NT2/D1 (cell line): ENCODE results near the gene RAI2.

ENCODE experiments used
- DNase-seq: peaks from one replicate; pipeline ENCODE4 v3.0.0-alpha.2; 2011; ENCODE audit warnings: low read depth, low spot score
- H3K27me3 ChIP-seq: 2 replicates; pipeline ENCODE4 v1.6.0; 2011; ENCODE audit warnings: mild to moderate bottlenecking; ENCODE audit not compliant: insufficient read length, insufficient read depth
- H3K36me3 ChIP-seq: 2 replicates; pipeline ENCODE4 v1.6.1; 2011; ENCODE audit warnings: mild to moderate bottlenecking, low read length, mixed read lengths; ENCODE audit not compliant: insufficient read depth, insufficient read length
- H3K4me1 ChIP-seq: 2 replicates; pipeline ENCODE4 v1.5.1; 2011; ENCODE audit not compliant: insufficient read depth, insufficient read length
- H3K4me3 ChIP-seq: 2 replicates; pipeline ENCODE4 v1.5.1; 2011; ENCODE audit warnings: low read depth; ENCODE audit not compliant: insufficient read length
- H3K9ac ChIP-seq: 2 replicates; pipeline ENCODE4 v1.6.0; 2011; ENCODE audit warnings: low read depth; ENCODE audit not compliant: insufficient read length
- H3K9me3 ChIP-seq: 2 replicates; pipeline ENCODE4 v1.5.1; 2011; ENCODE audit warnings: mild to moderate bottlenecking, low read length; ENCODE audit not compliant: insufficient read depth
- SUZ12 ChIP-seq: IDR thresholded peaks from 2 replicates; pipeline ENCODE4 v1.6.1; 2011; ENCODE audit not compliant: insufficient read length, insufficient read depth; ENCODE audit errors: extremely low read depth
- YY1 ChIP-seq: IDR thresholded peaks from 2 replicates; pipeline ENCODE4 v1.6.1; 2011; ENCODE audit not compliant: insufficient read length, insufficient read depth
- ZNF274 ChIP-seq: IDR thresholded peaks from 2 replicates; pipeline ENCODE4 v1.6.1; 2011; ENCODE audit warnings: mild to moderate bottlenecking, low read depth, low read length

RAI2 gene

DNA sequence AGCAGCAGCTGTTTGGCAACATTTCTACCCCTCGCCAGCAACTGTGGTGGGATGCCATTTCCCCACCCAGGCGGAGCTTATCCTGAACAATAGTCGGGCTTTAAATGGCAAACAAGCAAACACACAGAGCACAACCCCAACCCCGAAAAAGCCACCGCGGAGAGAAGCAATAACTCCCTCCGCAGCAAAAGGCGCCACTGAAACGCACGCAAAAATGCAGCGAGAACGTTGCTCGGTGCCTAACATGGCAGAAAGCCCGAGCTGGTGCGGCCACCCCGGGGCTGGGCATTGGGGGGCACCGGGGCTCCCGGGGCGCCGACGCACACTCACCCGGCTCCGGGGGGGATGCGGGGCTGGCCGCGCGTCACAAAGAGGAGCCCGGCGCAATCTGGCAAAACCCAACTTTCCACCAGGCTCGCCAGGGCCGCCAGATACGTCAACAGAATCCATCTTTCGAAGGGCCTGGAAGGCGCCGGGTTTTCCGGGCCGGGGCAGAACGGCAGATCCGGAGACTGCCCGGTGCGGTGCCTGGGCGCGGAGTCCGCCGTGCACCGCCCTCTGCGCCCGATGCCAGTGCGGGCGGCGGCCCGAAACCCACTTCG lies 818 bp downstream of the RAI2 start:
- H3K4me1 ChIP-seq = no peaks in the 10 kb centered on the region
- no peak for DNase-seq
- H3K9ac ChIP-seq = peak overlapping the region; percentile 61
- H3K27me3 ChIP-seq = peaks cover 80% of the 10 kb centered on the region
- H3K9me3 ChIP-seq = no peaks in the 10 kb centered on the region
- no peak for TF ChIP-seq SUZ12
- TF ChIP-seq YY1 = no peak
- TF ChIP-seq ZNF274 = no peak
- H3K36me3 ChIP-seq = no peaks in the 10 kb centered on the region
- peak overlapping the region; percentile 56 for H3K4me3 ChIP-seq

DNA sequence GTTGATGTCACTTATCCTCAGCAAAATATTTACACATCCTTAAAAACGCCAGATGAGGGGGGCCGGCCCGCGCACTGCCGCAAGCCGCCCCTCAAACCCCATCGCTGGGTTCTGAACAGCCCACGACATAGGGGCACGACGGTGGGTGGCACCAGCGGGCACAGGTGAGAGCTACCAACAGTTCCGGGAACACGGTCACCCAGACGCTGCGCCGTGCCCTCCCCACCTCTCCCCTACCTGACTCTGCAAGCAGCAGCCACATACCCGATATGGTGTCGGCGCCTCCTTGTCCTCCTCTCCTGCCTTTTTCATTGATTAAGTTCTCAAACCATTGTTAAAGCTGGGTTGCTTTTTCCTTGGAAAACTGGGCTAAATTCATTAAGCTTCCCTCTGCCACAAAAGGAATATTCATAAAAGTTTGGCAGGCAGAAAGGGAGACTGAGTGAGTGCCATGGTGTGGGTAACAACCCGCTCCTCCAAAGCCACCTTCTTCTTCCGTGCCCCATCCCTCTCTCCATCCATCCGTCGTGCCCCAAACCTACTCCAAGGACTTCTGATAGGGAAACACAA lies 1.4 kb downstream of the RAI2 start:
- DNase-seq = no peak
- Histone ChIP-seq H3K4me1 (no peaks in the 10 kb centered on the region), H3K4me3 (peak overlapping the region; percentile 56), H3K9ac (peak overlapping the region; percentile 61), H3K27me3 (peaks cover 76% of the 10 kb centered on the region), H3K36me3 (no peaks in the 10 kb centered on the region), H3K9me3 (no peaks in the 10 kb centered on the region)
- TF ChIP-seq SUZ12 (no peak), YY1 (no peak), ZNF274 (no peak)

DNA sequence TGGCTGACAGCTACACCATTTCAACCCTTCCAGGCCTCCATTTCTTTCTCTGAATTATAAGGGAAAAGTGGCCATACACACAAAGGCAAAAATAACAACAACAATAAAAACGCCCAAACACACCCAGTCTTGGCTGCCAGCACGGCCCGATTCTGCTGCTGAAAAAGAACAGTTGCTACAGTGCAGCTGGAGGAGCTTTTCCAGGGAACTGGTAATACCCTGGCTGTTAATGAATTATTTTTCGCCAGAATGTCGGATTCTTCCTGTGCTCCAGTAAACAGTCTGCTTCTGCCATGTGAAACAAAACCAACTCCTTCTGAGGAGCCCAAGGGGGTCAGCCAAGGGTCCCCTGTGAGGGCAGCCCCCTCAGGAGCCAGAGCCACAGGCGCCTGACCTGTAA lies 6.6 kb downstream of the RAI2 start:
- no peak for DNase-seq
- Histone ChIP-seq H3K4me1 (no peaks in the 10 kb centered on the region), H3K9me3 (no peaks in the 10 kb centered on the region), H3K36me3 (no peaks in the 10 kb centered on the region), H3K9ac (no peak overlapping the region), H3K27me3 (peaks cover 32% of the 10 kb centered on the region), H3K4me3 (no peak overlapping the region)
- TF ChIP-seq YY1 (no peak), SUZ12 (no peak), ZNF274 (no peak)

DNA sequence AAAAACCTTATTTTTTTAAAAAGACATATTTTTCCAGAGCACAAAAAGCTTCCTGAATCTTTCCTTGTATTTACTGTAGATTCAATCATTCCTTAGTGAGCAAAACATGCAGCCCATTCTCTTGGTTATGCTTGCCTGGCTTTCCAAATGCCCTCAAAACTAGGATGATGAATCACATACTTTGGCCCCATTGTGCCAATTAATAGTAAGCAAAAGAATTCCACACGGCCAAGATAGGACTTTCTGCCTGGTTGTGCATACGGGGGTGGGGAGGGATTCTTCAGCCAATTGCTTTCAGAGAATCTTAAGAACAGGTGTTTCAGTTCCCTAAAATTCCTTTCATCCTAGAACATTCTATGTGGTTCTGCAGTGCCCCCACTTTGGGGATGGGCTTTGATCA lies 7.0 kb downstream of the RAI2 start:
- DNase-seq = no peak

GRCh38 chrX:17851874-17852273 lies 9.2 kb downstream of the RAI2 start:
- H3K27me3 ChIP-seq = peaks cover 6% of the 10 kb centered on the region
- H3K4me1 ChIP-seq = no peaks in the 10 kb centered on the region
- no peak overlapping the region for H3K4me3 ChIP-seq
- H3K9ac ChIP-seq = no peak overlapping the region
- no peak for DNase-seq
- H3K36me3 ChIP-seq = no peaks in the 10 kb centered on the region
- no peak for TF ChIP-seq SUZ12
- TF ChIP-seq YY1 = no peak
- no peak for TF ChIP-seq ZNF274
- H3K9me3 ChIP-seq = no peaks in the 10 kb centered on the region

More for the DNA sequence above, 7.0 kb downstream of the RAI2 start:
- no peaks in the 10 kb centered on the region for H3K4me1 ChIP-seq
- no peak overlapping the region for H3K9ac ChIP-seq
- no peaks in the 10 kb centered on the region for H3K36me3 ChIP-seq
- TF ChIP-seq YY1 (no peak), ZNF274 (no peak), SUZ12 (no peak)
- H3K27me3 ChIP-seq = peaks cover 28% of the 10 kb centered on the region
- no peak overlapping the region for H3K4me3 ChIP-seq
- H3K9me3 ChIP-seq = no peaks in the 10 kb centered on the region

DNA sequence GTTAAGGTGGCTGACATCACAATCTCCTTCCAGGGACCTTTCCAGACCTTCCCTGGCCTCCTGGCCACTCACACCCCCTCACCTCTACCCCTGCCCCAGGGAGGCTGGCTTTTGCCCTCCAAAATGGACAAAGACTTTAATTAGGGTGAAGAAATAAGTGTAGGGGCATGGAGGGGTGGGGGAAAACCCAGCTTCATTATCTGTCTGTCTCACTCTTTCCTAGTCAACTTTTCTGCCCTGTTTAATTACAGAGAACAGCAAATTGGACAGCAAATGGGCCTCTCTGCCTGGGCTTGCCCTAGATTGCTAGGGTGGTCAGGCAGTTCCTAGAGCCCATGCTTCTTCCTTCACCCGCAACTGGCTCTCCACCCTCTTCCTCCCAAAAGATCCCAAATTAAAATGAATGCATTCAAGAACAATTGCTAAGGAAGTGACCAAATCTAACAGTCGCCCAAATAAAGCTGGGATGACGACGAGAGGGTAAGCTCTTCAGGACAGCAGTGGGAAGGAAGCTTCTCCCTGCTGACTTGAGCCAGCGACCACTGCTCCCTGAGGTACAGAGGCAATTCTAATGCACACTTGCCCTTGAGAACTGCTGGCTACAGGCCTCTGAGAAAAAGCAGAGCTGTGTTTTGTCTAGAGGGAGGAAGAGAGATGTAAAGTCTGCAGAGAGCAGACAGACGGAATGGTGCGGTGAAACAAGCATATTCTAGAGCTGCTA lies 12.4 kb downstream of the RAI2 start:
- no peak overlapping the region for H3K4me3 ChIP-seq
- no peak for DNase-seq
- H3K27me3 ChIP-seq = no peaks in the 10 kb centered on the region
- H3K36me3 ChIP-seq = no peaks in the 10 kb centered on the region
- H3K4me1 ChIP-seq = no peaks in the 10 kb centered on the region
- no peak overlapping the region for H3K9ac ChIP-seq
- no peaks in the 10 kb centered on the region for H3K9me3 ChIP-seq
- no peak for TF ChIP-seq YY1
- no peak for TF ChIP-seq ZNF274
- no peak for TF ChIP-seq SUZ12

- Histone ChIP-seq H3K4me1 (no peaks in the 10 kb centered on the region), H3K36me3 (no peaks in the 10 kb centered on the region), H3K9ac (no peak overlapping the region), H3K9me3 (no peaks in the 10 kb centered on the region), H3K4me3 (no peak overlapping the region), H3K27me3 (no peaks in the 10 kb centered on the region)
- TF ChIP-seq ZNF274 (no peak), SUZ12 (no peak), YY1 (no peak)
- no peak for DNase-seq
Observed at GRCh38 chrX:17846045-17846444, 15.1 kb downstream of the RAI2 start.
